ENCODE results near the gene GMPR.
"Not testable (repeated sequence)": the region's sequence is repeated elsewhere in the genome, so short reads cannot be mapped to it uniquely, and the experiment has no call there.

GMPR gene

DNA sequence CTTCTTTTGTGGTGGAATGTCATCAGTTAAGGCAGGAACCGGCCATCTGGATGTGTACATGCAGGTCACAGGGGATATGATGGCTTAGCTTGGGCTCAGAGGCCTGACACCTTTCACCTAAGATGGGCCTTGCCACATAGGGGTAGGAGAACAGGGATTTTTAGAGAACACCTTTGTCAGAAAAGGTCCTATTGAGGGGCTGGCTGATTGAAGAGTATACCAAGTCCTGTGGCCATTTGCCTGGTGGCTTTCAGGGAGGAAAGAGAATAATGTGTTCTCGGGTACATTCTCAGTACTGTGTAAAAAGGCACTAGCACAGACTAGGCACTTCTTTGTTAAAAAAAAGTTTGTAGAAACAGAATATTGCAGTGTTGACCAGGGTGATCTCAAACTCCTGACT is 26.4 kb downstream of the GMPR start:
- H3K4me3 ChIP-seq (ENCODE audit: low read depth, low read length): no peak overlapping the region
- in situ Hi-C loops (cut with HindIII; ENCODE audit: low sequenced_read_pairs): no loop called here
- DNase-seq (ENCODE audit: low read depth, low spot score): no peak
- TF ChIP-seq, protein P1, sequence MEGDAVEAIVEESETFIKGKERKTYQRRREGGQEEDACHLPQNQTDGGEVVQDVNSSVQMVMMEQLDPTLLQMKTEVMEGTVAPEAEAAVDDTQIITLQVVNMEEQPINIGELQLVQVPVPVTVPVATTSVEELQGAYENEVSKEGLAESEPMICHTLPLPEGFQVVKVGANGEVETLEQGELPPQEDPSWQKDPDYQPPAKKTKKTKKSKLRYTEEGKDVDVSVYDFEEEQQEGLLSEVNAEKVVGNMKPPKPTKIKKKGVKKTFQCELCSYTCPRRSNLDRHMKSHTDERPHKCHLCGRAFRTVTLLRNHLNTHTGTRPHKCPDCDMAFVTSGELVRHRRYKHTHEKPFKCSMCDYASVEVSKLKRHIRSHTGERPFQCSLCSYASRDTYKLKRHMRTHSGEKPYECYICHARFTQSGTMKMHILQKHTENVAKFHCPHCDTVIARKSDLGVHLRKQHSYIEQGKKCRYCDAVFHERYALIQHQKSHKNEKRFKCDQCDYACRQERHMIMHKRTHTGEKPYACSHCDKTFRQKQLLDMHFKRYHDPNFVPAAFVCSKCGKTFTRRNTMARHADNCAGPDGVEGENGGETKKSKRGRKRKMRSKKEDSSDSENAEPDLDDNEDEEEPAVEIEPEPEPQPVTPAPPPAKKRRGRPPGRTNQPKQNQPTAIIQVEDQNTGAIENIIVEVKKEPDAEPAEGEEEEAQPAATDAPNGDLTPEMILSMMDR (IDR thresholded peaks at IDR 0.05; ENCODE audit: low read depth, low read length): no peak

DNA sequence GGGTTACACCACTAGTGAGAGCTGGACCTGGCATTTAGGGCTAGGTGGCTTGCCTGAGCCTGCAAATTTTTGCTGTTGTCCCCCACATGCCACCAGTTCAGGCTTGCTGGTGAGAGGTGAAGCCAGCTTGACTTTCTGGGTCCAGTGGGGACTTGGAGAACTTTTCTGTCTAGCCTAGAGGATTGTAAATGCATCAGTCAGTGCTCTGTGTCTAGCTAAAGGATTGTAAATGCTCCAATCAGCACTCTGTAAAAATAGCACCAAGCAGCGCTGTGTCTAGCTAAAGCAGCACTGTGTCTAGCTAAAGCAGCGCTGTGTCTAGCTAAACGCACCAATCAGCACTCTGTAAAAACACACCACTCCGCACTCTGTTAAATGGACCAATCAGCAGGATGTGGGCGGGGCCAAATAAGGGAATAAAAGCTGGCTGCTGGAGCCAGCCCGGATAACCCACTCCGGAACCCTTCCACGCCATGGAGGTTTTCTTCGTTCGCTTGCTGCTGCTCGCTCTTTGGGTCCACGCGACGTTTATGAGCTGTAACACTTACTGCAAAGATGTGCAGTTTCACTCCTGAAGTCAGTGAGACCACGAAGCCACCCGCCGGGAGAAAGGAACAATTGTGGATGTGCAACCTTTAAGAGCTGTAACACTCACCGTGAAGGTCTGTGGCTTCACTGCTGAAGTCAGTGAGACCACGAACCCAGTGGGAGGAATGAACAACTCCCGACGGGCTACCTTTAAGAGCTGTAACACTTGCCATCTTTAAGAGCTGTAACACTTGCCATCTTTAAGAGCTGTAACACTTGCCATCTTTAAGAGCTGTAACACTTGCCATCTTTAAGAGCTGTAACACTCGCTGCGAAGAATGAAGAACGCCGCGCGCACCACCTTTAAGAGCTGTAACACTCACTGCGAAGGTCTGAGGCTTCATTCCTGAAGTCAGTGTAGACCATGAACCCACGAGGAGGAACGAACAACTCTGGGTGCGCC is 27.3 kb downstream of the GMPR start:
- no peak overlapping the region for H3K4me3 ChIP-seq (ENCODE audit: low read depth, low read length)
- no peak for DNase-seq (ENCODE audit: low read depth, low spot score)
- TF ChIP-seq, protein P1 (IDR thresholded peaks at IDR 0.05; ENCODE audit: low read depth, low read length): no peak
- in situ Hi-C loops (cut with HindIII; ENCODE audit: low sequenced_read_pairs): no loop called here

DNA sequence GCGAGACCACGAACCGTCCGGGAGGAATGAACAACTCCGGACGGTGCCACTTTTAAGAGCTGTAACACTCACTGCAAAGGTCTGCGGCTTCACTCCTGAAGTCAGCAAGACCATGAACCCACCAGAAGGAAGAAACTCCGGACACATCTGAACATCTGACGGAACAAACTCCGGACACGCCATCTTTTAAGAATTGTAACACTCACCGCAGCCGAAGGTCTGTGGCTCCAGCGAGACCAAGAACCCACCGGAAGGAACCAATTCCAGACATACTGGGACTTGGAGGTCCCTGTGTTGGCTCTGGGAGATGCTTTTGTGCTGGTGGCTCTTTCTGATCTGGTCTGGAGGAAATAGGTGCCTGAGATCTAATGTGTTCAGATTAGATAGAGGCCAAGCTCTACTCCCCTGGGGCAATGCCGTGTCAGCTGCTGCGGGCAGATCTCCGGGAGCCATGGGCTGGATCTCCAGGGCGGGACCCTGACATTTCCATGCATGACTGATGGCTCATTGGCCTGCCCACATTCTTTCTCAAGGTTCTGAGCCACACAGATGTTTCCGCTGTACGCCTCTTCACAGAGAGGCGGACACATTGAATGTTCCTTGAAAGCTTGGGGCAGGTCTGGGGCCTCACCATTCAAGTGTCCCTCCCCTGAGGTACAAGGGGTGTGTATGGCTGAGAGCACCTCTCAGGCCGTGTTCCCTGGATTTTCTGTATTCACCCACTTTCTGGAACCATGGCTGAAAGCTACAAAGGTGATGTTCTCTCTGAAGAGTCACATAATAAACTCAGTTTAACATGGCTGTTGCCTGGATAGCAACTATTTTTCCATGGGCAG is 29.3 kb downstream of the GMPR start:
- DNase-seq (ENCODE audit: low read depth, low spot score): no peak
- H3K4me3 ChIP-seq (ENCODE audit: low read depth, low read length): no peak overlapping the region
- TF ChIP-seq, protein P1 (IDR thresholded peaks at IDR 0.05; ENCODE audit: low read depth, low read length): no peak
- in situ Hi-C loops (cut with HindIII; ENCODE audit: low sequenced_read_pairs): no loop called here

DNA sequence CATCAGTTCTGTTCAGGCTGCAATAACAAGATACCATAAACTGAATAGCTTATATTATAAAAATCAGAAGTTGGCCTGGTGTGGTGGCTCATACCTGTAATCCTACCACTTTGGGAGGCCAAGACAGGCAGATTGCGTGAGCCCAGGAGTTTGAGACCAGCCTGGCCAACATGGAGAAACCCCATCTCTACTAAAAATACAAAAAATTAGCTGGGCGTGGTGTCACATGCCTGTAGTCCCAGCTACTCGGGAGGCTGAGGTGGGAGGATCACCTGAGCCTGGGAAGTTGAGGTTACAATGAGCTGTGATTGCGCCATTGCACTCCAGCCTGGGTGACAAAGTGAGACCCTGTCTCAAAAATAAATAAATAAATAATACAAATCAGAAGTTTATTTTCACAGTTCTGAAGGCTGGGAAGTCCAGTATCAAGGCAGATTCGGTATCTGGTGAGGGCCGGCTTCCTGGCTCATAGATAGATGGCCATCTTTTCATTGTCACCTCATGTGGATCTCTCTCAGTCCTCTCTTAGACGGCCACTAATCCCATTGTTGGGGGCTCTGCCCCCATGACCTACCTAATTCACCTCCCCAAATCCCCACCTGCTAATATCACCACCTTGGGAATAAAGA is 31.2 kb downstream of the GMPR start:
- H3K4me3 ChIP-seq (ENCODE audit: low read depth, low read length); DNase-seq (ENCODE audit: low read depth, low spot score); in situ Hi-C loops (cut with HindIII; ENCODE audit: low sequenced_read_pairs): not testable (repeated sequence)

DNA sequence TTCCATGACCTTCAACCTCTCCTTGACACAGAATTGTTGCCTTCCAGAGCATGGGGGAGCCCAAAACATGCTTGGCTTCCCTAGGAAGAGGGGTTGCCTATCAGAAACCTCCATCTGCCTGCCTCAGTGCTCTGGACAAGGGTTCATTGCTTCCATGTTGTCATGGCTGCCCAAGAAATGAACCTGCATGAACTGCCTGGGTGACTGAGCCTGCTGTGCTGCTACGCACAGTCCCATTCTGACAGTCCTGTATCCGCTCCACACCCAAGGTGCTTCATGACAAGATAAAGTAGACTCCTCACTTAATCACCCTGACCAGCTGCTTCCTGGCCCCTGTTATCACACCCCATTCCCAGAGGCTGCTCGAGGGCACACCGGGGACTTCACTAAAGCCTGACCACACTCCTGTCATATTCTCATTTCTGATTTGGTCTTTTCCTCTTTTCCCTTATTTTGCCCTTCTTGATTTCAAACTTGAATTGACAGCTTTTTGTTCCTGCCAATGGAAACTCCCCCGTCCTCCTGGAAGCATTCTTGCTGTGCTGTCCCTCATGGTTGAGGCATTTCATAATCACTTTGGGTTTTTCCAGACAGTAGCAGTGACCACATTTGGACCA is 31.9 kb downstream of the GMPR start:
- in situ Hi-C loops (cut with HindIII; ENCODE audit: low sequenced_read_pairs): no loop called here
- TF ChIP-seq, protein P1 (IDR thresholded peaks at IDR 0.05; ENCODE audit: low read depth, low read length): no peak
- DNase-seq (ENCODE audit: low read depth, low spot score): no peak

DNA sequence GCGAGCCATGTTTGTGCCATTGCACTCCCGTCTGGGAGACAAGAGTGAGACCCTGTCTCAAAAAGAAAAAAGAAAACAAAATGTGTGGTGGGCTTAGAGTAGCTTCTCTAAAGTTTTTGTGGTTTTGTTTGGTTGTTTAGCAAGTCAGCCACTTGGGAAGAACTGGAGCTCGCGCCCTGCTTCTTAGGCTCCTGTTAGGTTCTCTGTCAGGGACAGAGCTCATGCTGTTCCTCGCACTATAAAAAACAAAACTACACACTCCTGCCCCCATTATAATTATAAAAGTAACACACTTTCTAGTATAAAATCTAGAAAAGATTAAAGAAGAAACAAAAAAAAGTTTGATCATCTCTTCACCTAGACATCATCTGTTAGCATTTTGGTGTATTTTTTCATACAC is 33.0 kb downstream of the GMPR start:
- in situ Hi-C loops (cut with HindIII; ENCODE audit: low sequenced_read_pairs): no loop called here
- no peak for DNase-seq (ENCODE audit: low read depth, low spot score)
- no peak overlapping the region for H3K4me3 ChIP-seq (ENCODE audit: low read depth, low read length)
- TF ChIP-seq, protein P1 (IDR thresholded peaks at IDR 0.05; ENCODE audit: low read depth, low read length): no peak

More for the DNA sequence above, 31.9 kb downstream of the GMPR start:
- H3K4me3 ChIP-seq (ENCODE audit: low read depth, low read length): no peak overlapping the region

All from astrocyte of the spinal cord (primary cell).